GM12864 (cell line): Measurements from ENCODE around the gene TET2.

Source experiments
- DNase-seq: peaks from one replicate; pipeline ENCODE4 v3.0.0-alpha.2; 2011; ENCODE audit warnings: low read depth
- H3K4me3 ChIP-seq: 2 replicates; pipeline ENCODE4 v1.5.1; 2011; ENCODE audit warnings: mild to moderate bottlenecking, low read depth, low read length, control low read depth
- TF ChIP-seq, protein P1 (sequence below): IDR thresholded peaks from 2 replicates; pipeline ENCODE4 v1.5.1; 2011; ENCODE audit warnings: low read depth, mild to moderate bottlenecking, moderate library complexity, low read length, control low read depth, inconsistent platforms; ENCODE audit errors: missing control alignments

The TET2 gene

DNA sequence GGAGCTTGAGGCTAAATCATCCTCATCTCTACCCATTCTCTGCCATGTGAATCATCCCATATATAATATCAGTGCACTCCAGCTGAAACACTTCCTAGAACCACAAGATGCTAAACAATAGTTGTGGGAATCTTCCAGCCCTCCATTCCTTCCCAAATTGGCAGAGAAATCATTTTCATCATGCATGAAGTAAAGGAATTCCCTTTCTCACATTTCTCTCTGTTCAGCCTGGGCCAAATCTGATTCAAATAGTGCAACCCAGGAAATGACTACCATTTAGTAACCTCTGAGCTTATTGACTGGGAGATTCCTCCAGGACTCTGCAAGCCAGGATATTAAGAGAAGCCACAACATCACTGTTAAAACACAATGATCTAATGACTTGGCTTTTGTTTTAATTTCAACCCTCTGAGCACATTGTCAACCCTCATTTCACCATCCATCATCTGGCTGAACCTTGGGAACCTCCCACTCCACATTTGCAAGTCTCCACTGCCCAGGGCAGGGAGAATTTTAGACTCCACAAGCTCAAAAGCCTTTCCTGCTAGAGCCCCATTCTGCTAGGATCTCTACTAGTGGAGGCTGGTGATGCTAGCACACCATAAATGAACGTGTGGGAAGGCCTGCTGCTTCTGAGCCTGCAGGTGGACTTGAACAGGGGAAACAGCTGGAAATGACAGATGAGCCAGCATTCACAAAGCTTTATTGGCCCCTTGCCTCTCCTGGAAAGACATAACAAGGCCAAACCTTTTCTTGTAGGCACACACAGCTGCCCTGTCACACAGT is 133.9 kb downstream of the TET2 start:
- TF ChIP-seq, protein P1, sequence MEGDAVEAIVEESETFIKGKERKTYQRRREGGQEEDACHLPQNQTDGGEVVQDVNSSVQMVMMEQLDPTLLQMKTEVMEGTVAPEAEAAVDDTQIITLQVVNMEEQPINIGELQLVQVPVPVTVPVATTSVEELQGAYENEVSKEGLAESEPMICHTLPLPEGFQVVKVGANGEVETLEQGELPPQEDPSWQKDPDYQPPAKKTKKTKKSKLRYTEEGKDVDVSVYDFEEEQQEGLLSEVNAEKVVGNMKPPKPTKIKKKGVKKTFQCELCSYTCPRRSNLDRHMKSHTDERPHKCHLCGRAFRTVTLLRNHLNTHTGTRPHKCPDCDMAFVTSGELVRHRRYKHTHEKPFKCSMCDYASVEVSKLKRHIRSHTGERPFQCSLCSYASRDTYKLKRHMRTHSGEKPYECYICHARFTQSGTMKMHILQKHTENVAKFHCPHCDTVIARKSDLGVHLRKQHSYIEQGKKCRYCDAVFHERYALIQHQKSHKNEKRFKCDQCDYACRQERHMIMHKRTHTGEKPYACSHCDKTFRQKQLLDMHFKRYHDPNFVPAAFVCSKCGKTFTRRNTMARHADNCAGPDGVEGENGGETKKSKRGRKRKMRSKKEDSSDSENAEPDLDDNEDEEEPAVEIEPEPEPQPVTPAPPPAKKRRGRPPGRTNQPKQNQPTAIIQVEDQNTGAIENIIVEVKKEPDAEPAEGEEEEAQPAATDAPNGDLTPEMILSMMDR: no peak
- no peak for DNase-seq
- H3K4me3 ChIP-seq: no peak overlapping the region

DNA sequence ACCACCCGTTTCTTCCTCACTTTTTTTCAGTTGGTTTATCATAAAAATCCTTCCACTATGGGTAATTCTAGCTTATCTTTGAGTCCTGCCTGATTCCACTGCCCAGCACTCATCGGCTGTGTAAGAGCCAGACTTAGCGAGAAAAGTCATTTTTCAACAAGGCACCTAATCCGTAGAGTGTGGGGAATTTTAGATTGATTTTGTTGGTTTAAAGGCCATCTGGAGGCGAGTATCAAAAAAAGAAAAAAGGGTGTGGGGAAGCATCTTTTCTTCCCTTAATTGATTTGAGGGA is 134.4 kb downstream of the TET2 start:
- no peak for DNase-seq
- TF ChIP-seq, protein P1: no peak
- no peak overlapping the region for H3K4me3 ChIP-seq

DNA sequence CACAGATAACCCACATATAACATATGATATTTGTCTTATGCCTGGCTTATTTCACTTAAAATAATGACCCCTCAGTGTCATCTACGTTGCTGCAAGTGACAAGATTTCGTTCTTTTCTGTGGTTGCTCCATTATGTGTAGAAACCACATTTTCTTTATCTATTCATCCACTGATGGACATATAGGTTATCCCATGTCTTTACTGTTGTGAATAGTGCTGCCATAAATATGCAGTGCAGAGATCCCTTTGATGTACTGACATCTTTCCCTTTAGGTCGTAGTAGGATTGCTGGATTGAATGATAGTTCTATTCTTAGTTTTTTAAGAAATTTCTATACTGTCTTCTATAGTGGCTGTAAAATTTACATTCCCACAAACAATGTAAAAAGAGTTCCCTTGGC is 135.8 kb downstream of the TET2 start:
- no peak overlapping the region for H3K4me3 ChIP-seq
- DNase-seq: no peak
- TF ChIP-seq, protein P1: no peak

DNA sequence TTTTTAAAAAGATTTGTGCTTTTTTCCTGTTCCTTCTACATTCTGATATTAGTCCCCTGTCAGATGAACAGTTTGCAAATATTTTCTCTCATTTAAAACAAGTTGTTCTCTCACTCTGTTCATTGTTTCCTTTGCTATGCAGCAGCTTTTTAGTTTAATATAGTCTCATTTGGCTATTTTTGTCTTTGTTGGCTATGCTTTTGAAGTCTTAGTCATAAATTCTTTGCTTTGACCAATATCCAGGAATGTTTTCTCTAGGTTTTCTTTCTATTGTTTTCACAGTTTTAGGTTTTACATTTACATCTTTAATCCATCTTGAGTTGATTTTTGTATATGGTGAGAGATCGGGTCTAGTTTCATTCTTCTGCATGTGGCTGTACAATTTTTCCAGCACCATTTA is 136.8 kb downstream of the TET2 start:
- TF ChIP-seq, protein P1: no peak
- no peak overlapping the region for H3K4me3 ChIP-seq
- no peak for DNase-seq

DNA sequence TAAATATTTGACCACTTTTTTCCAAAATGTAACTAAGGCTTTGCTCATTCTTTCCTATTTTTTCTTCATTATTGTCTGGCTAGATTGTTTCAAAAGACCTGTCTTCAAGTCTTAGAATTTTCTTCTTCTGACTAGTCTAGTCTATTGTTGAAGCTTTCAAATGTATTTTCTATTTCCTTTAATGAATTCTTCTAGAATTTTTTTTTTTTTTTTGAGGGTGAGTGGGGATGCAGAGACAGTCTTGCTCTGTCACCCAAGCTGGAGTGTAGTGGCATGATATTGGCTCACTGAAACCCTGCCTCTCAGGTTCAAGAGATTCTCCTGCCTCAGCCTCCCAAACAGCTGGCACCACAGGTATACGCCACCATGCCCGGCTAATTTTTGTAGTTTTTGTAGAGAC is 141.4 kb downstream of the TET2 start:
- DNase-seq: no peak
- TF ChIP-seq, protein P1: no peak
- H3K4me3 ChIP-seq: no peak overlapping the region

DNA sequence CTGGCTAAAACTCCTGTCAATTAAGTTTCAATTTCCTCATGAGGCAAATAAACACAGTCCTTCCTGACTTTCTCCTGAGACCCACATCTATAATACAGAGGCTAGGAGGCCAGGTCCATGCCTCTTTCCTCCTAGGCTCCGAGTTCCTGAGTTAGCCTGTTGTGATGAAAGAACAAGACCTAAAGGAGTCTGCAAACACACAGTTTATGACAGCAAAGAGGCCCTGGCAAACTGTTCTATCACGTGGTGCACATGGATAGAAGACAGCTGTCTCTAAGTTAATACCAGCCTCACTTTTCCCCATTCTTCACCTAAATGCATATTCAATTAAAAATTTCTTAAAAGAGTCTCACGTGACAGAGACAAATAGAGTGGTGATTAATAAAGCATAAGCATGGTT is 145.2 kb downstream of the TET2 start:
- TF ChIP-seq, protein P1: no peak
- no peak for DNase-seq
- H3K4me3 ChIP-seq: no peak overlapping the region

DNA sequence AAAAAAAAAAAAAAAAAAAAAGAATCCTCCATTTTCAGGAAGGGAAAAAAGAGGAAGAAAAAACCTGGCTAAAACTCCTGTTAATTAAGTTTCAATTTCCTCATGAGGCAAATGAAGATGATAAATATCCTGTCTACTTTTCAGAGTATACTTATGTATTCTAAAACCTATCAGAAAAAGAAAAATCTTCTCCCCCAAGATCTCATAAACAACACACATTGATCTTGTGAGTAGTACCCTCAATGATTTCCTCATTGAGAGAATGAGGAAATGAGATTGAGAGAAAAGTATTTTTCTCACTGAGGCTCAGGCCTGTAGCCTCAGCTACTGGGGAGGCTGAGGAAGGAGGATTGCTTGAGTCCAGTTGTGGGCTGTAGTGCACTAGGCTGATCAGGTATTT is 146.7 kb downstream of the TET2 start:
- DNase-seq: no peak
- TF ChIP-seq, protein P1: no peak
- no peak overlapping the region for H3K4me3 ChIP-seq
